HepG2 (cell line): ENCODE measurements around the gene CTNNA2. TPM values are rescaled to one million over a fixed set of nuclear protein-coding genes. Genes with fewer than 3 reads are reported as not detected.

Experiments used
- ATAC-seq: fragments of 200-7000 bp; cut with Tn5 transposase; 3 replicates; pipeline ENCODE4 v1.9.1; 2020; ENCODE audit warnings: mild to moderate bottlenecking, moderate library complexity
- BruUV-seq: library from RNA; stranded (reverse); fragments of 400-500 nt; replicated peaks from 2 replicates; lab custom pipeline; 2021; lab: Mats Ljungman, UMichigan
- CTCF ChIA-PET: fragments of 300-600 bp; formaldehyde crosslinking; extraction: SDS; loops from one replicate; lab custom pipeline; 2021; ENCODE audit warnings: low total read pairs, inconsistent platforms, low intra/inter-chr PET ratio; lab: Yijun Ruan, JAX
- POLR2A ChIA-PET: fragments of 350-600 bp; sonication (Branson Sonifier 250); formaldehyde crosslinking; loops from one replicate; lab custom pipeline; 2020; ENCODE audit warnings: antibody characterized with exemption, inconsistent platforms; lab: Yijun Ruan, JAX
- DNase-seq: peaks from one replicate; pipeline ENCODE4 v3.0.0-alpha.2; 2015; ENCODE audit warnings: low spot score
- FAIRE-seq: peaks from 3 replicates; lab custom pipeline; 2011; peaks lifted over from hg19 to GRCh38; lab: Jason Lieb, UNC
- H2AFZ ChIP-seq: one replicate; pipeline ENCODE4 v1.6.1; 2011; ENCODE audit warnings: low read length, inconsistent platforms
- H3K27ac ChIP-seq: fragments of 300-600 bp; 3 replicates; pipeline ENCODE4 v1.8.0; 2011; ENCODE audit warnings: mixed run types, mild to moderate bottlenecking, mixed read lengths, low read length, inconsistent platforms; ENCODE audit not compliant: insufficient read depth; ENCODE audit errors: extremely low read length
- H3K27me3 ChIP-seq, 2 experiments: fragments of 200-600 bp in 1 of 2; 2 replicates in 1 of 2; 3 replicates in 1 of 2; pipeline versions ENCODE4 v1.6.0 to v1.8.0; 2011; ENCODE audit warnings: low read length in 2 of 2, mild to moderate bottlenecking in 2 of 2, moderate library complexity in 2 of 2, inconsistent platforms in 1 of 2; ENCODE audit not compliant: insufficient read depth in 2 of 2, control insufficient read depth in 1 of 2
- H3K36me3 ChIP-seq, 2 experiments: fragments of 200-600 bp in 1 of 2; replicated peaks in 1 of 2; 2 replicates in 1 of 2; 3 replicates in 1 of 2; pipeline versions ENCODE4 v1.5.1 to v1.8.0; 2011; ENCODE audit warnings: low read length in 2 of 2, inconsistent platforms in 1 of 2; ENCODE audit not compliant: insufficient read depth in 2 of 2, control insufficient read depth in 1 of 2
- H3K4me1 ChIP-seq: 2 replicates; pipeline ENCODE4 v1.5.1; 2012; ENCODE audit warnings: low read length, inconsistent platforms; ENCODE audit not compliant: insufficient read depth
- H3K4me2 ChIP-seq: 2 replicates; pipeline ENCODE4 v1.6.0; 2011; ENCODE audit warnings: low read depth, low read length, inconsistent platforms
- H3K4me3 ChIP-seq, 3 experiments: fragments of 200-600 bp in 1 of 3; sonication (generic), shearing (Covaris generic) in 1 of 3; replicated peaks in 1 of 3; 2 replicates each; pipeline ENCODE4 v1.5.1; 2011 to 2016; ENCODE audit warnings: low read length in 3 of 3, inconsistent platforms in 2 of 3, low read depth in 2 of 3, mild to moderate bottlenecking in 2 of 3, control low read depth in 1 of 3, mixed read lengths in 1 of 3; ENCODE audit not compliant: insufficient read depth in 1 of 3
- H3K79me2 ChIP-seq: one replicate; pipeline ENCODE4 v1.6.1; 2011; ENCODE audit warnings: low read length, inconsistent platforms; ENCODE audit not compliant: insufficient read depth
- H3K9ac ChIP-seq: 2 replicates; pipeline ENCODE4 v1.6.0; 2011; ENCODE audit warnings: mild to moderate bottlenecking, low read depth, low read length, inconsistent platforms; ENCODE audit not compliant: insufficient read depth
- H3K9me3 ChIP-seq: 2 replicates; pipeline ENCODE4 v1.5.1; 2012; ENCODE audit warnings: mild to moderate bottlenecking, low read length
- H4K20me1 ChIP-seq: 2 replicates; pipeline ENCODE4 v1.6.0; 2011; ENCODE audit warnings: inconsistent platforms, mild to moderate bottlenecking, low read length, moderate library complexity; ENCODE audit not compliant: insufficient read depth
- AKAP8 ChIP-seq: sonication (generic); formaldehyde crosslinking; IDR thresholded peaks from 2 replicates; pipeline ENCODE4 v1.5.1; 2020; ENCODE audit warnings: mild to moderate bottlenecking, missing genetic modification reagents
- BCLAF1 ChIP-seq: fragments of 450-650 bp; IDR thresholded peaks from 2 replicates; pipeline ENCODE4 v1.6.1; 2017; ENCODE audit warnings: mild to moderate bottlenecking
- E2F1 ChIP-seq: sonication (generic); formaldehyde crosslinking; IDR thresholded peaks from 2 replicates; pipeline ENCODE4 v1.5.0; 2020; ENCODE audit warnings: missing genetic modification reagents
- ETV5 ChIP-seq: IDR thresholded peaks from 2 replicates; pipeline ENCODE4 v1.6.1; 2018; ENCODE audit warnings: missing biosample characterization, missing genetic modification reagents, inconsistent platforms, borderline replicate concordance
- HBP1 ChIP-seq: IDR thresholded peaks from 2 replicates; pipeline ENCODE4 v1.6.1; 2016; ENCODE audit warnings: low read depth, control low read depth
- HNF4G ChIP-seq, 2 experiments: sonication (generic) in 1 of 2; formaldehyde crosslinking in 1 of 2; IDR thresholded peaks; 2 replicates each; pipeline versions ENCODE4 v1.4.0 to v1.6.1; 2011 to 2020; ENCODE audit warnings: borderline replicate concordance in 2 of 2, low read depth in 2 of 2, mild to moderate bottlenecking in 2 of 2, low read length in 1 of 2, missing genetic modification reagents in 1 of 2, moderate library complexity in 1 of 2
- KDM5B ChIP-seq: sonication (generic); formaldehyde crosslinking; IDR thresholded peaks from 2 replicates; pipeline ENCODE4 v1.4.0; 2020; ENCODE audit warnings: missing genetic modification reagents, mild to moderate bottlenecking, borderline replicate concordance
- KLF12 ChIP-seq: sonication (generic); formaldehyde crosslinking; IDR thresholded peaks from 2 replicates; pipeline ENCODE4 v1.4.0; 2020; ENCODE audit warnings: missing genetic modification reagents, borderline replicate concordance
- NR1H2 ChIP-seq: sonication (generic); formaldehyde crosslinking; IDR thresholded peaks from 2 replicates; pipeline ENCODE4 v1.8.1; 2022; ENCODE audit warnings: low read depth, missing genetic modification reagents, borderline replicate concordance
- RXRB ChIP-seq: IDR thresholded peaks from 2 replicates; pipeline ENCODE4 v1.6.1; 2016; ENCODE audit warnings: borderline replicate concordance, missing genetic modification reagents, missing compliant biosample characterization
- SKI ChIP-seq: fragments of 450-650 bp; IDR thresholded peaks from one replicate; pipeline ENCODE4 v1.6.1; 2018; ENCODE audit warnings: mild to moderate bottlenecking; ENCODE audit not compliant: partially characterized antibody
- ZBTB21 ChIP-seq: sonication (generic); formaldehyde crosslinking; IDR thresholded peaks from 2 replicates; pipeline ENCODE4 v1.4.0; 2020; ENCODE audit warnings: missing genetic modification reagents
- ZC3H13 ChIP-seq: sonication (generic); formaldehyde crosslinking; IDR thresholded peaks from 2 replicates; pipeline ENCODE4 v1.8.1; 2023; ENCODE audit warnings: mild to moderate bottlenecking, missing genetic modification reagents, moderate library complexity
- ZC3H4 ChIP-seq: sonication (generic); formaldehyde crosslinking; IDR thresholded peaks from 2 replicates; pipeline ENCODE4 v1.4.0; 2020; ENCODE audit warnings: missing genetic modification reagents, borderline replicate concordance
- ZMAT5 ChIP-seq: sonication (generic); formaldehyde crosslinking; IDR thresholded peaks from 2 replicates; pipeline ENCODE4 v1.5.0; 2020; ENCODE audit warnings: mild to moderate bottlenecking, low read depth, missing genetic modification reagents, borderline replicate concordance
- ZNF44 ChIP-seq: sonication (generic); formaldehyde crosslinking; IDR thresholded peaks from 2 replicates; pipeline ENCODE4 v1.5.1; 2020; ENCODE audit warnings: mild to moderate bottlenecking, missing genetic modification reagents
- ZNF530 ChIP-seq: sonication (generic); formaldehyde crosslinking; IDR thresholded peaks from 2 replicates; pipeline ENCODE4 v1.5.0; 2020; ENCODE audit warnings: low read depth, mild to moderate bottlenecking, missing genetic modification reagents
- WGBS: methylation state at CpG from one replicate; pipeline ENCODE4 v1.1.6; 2017; ENCODE audit warnings: low lambda C conversion rate; 5-methylcytosine and 5-hydroxymethylcytosine counted together
- in situ Hi-C: cut with HindIII; loops from 2 replicates; pipeline ENCODE4 v1.10.0; 2017; ENCODE audit warnings: low pct_unique_long_range_greater_than_20kb; ENCODE audit not compliant: extremely low pct_ligation_motif_present
- intact Hi-C: fragments of 100-400 bp; cut with micrococcal nuclease; formaldehyde crosslinking; loops from one replicate; pipeline ENCODE4 v1.10.0; 2022; ENCODE audit not compliant: unreplicated experiment
- polyA plus RNA-seq, 8 experiments: library from polyadenylated mRNA; depleted of rRNA in 3 of 8; stranded (reverse) in 7 of 8; unstranded in 1 of 8; fragments of >200 nt; fragmentation: Illumina TruSeq in 4 of 8; extraction: Trizol in 4 of 8; gene quantifications; 2 replicates each; pipeline versions ENCODE4 v1.2.1 to v1.2.3, GENCODE V29; 2011 to 2016; ENCODE audit warnings: low read depth in 4 of 8, missing spikeins in 1 of 8, mixed read lengths in 1 of 8; ENCODE audit not compliant: insufficient read depth in 1 of 8
- total RNA-seq, 5 experiments: library from RNA; depleted of rRNA; stranded (reverse); fragments of >200 nt; fragmentation: Illumina TruSeq; extraction: Trizol; gene quantifications; 2 replicates each; pipeline ENCODE4 v1.2.3, GENCODE V29; 2016; ENCODE audit warnings: low read depth in 1 of 5

Gene CTNNA2
- total and polyA plus RNA-seq, 2 of the 13 experiments (the other 11 are each of a cell fraction or from before 2014, with no cell fraction given) = not detected

GRCh38 chr2:80363791-80364349 lies 851.0 kb downstream of the CTNNA2 start (continued):
- TF ChIP-seq HBP1 (CRISPR knock-in tag) = no peak
- no peak for TF ChIP-seq HNF4G (IDR thresholded peaks at IDR 0.05; ENCODE audit: borderline replicate concordance, low read depth, low read length)
- no peak for TF ChIP-seq HNF4G (CRISPR knock-in tag; IDR thresholded peaks at IDR 0.05; ENCODE audit: borderline replicate concordance, low read depth)
- TF ChIP-seq ETV5 (CRISPR knock-in tag) = no peak
- no peak for TF ChIP-seq KDM5B (CRISPR knock-in tag)
- no peak for TF ChIP-seq KLF12 (CRISPR knock-in tag)
- TF ChIP-seq RXRB (CRISPR knock-in tag) = no peak
- TF ChIP-seq NR1H2 (CRISPR knock-in tag) = no peak
- no peak for TF ChIP-seq ZBTB21 (CRISPR knock-in tag)

GRCh38 chr2:80364524-80365212 lies 851.8 kb downstream of the CTNNA2 start:
- ATAC-seq (no peak), DNase-seq (no peak), FAIRE-seq (no peak)
- no peaks in the 10 kb centered on the region for H3K79me2 ChIP-seq
- BruUV-seq = no TSS peak
- H3K36me3 ChIP-seq = no peaks in the 10 kb centered on the region
- no peaks in the 10 kb centered on the region for H3K27me3 ChIP-seq
- no peak overlapping the region for H3K4me2 ChIP-seq
- ChIA-PET CTCF (no interaction called here), POLR2A (no interaction called here)
- intact Hi-C loops = no loop called here
- H4K20me1 ChIP-seq = no peaks in the 10 kb centered on the region
- no peak overlapping the region for H3K4me3 ChIP-seq
- no peak overlapping the region for H3K9ac ChIP-seq
- in situ Hi-C loops = no loop called here
- WGBS = 15% methylated on average over 6 of the region's 6 CpGs
- H3K27ac ChIP-seq = no peak overlapping the region
- H2AFZ ChIP-seq = no peak overlapping the region
- no peaks in the 10 kb centered on the region; the same call in 1 of the 2 replicates for H3K9me3 ChIP-seq
- no peaks in the 10 kb centered on the region for H3K4me1 ChIP-seq
- no peak for TF ChIP-seq AKAP8 (CRISPR knock-in tag)
- TF ChIP-seq ZC3H4 = no peak
- no peak for TF ChIP-seq ZNF530 (CRISPR knock-in tag)
- no peak for TF ChIP-seq ZMAT5
- TF ChIP-seq BCLAF1 = no peak
- no peak for TF ChIP-seq ZC3H13 (CRISPR knock-in tag)
- no peak for TF ChIP-seq SKI
- TF ChIP-seq E2F1 (CRISPR knock-in tag) = no peak
- no peak for TF ChIP-seq ZNF44 (CRISPR knock-in tag)
